Lung (tissue), 12 donors: Measurements from ENCODE around the gene TMEM150C. TPM values are rescaled to one million over a fixed set of nuclear protein-coding genes. Genes with fewer than 3 reads are reported as not detected.
A peak's percentile ranks its signal among the peaks of the same experiment; 100 is the strongest.

Source experiments
- ATAC-seq: fragments of 200-7000 bp; cut with Tn5 transposase; one replicate; pipeline ENCODE4 v1.9.1; 2020; ENCODE audit warnings: moderate number of reproducible peaks; ENCODE audit not compliant: insufficient read depth, low FRiP score
- DNase-seq, 3 donors: peaks; one replicate each; pipeline ENCODE4 v3.0.0-alpha.2; 2013 to 2017
- H3K27ac ChIP-seq, 2 donors: one replicate each; pipeline ENCODE4 v1.5.1; 2013; ENCODE audit warnings: mild to moderate bottlenecking in 2 of 2, moderate library complexity in 2 of 2, control low read depth in 1 of 2, inconsistent platforms in 1 of 2, low read depth in 1 of 2, low read length in 1 of 2
- H3K27me3 ChIP-seq, 3 donors: one replicate each; pipeline ENCODE4 v1.5.1; 2013; ENCODE audit warnings: low read length in 2 of 3; ENCODE audit not compliant: control insufficient read depth in 3 of 3, insufficient read depth in 3 of 3
- H3K36me3 ChIP-seq, 4 donors: one replicate each; pipeline ENCODE4 v1.5.1; 2013; ENCODE audit warnings: low read length in 4 of 4, mild to moderate bottlenecking in 1 of 4, moderate library complexity in 1 of 4; ENCODE audit not compliant: control insufficient read depth in 4 of 4, insufficient read depth in 4 of 4
- H3K4me1 ChIP-seq, 5 donors: one replicate each; pipeline ENCODE4 v1.5.1; 2013; ENCODE audit warnings: low read length in 5 of 5, mild to moderate bottlenecking in 2 of 5, moderate library complexity in 1 of 5; ENCODE audit not compliant: control insufficient read depth in 5 of 5, insufficient read depth in 5 of 5
- H3K4me3 ChIP-seq: one replicate; pipeline ENCODE4 v1.5.1; 2013; ENCODE audit warnings: mild to moderate bottlenecking, control low read depth, moderate library complexity
- H3K9ac ChIP-seq, 2 donors: one replicate each; pipeline ENCODE4 v1.5.1; 2013; ENCODE audit warnings: low read length in 2 of 2, control low read depth in 1 of 2; ENCODE audit not compliant: insufficient read depth in 1 of 2
- H3K9me3 ChIP-seq, 4 donors: one replicate each; pipeline ENCODE4 v1.5.1; 2013; ENCODE audit warnings: low read length in 3 of 4, mild to moderate bottlenecking in 1 of 4, moderate library complexity in 1 of 4; ENCODE audit not compliant: control insufficient read depth in 4 of 4, insufficient read depth in 3 of 4
- WGBS, 2 donors: extraction: QIAGEN DNeasy Blood & Tissue Kit; methylation state at CpG; one replicate each; pipeline ENCODE4 v1.1.7; 2013; 5-methylcytosine and 5-hydroxymethylcytosine counted together
- polyA plus RNA-seq, 2 donors: library from polyadenylated mRNA; stranded (reverse); fragments of 200-250 nt; gene quantifications; one replicate each; pipeline ENCODE4 v1.2.1, GENCODE V29; 2013
- total RNA-seq, 2 donors: library from RNA; depleted of rRNA in 1 of 2; stranded (reverse); fragments of >200 nt in 1 of 2; gene quantifications; one replicate each; pipeline ENCODE4 v1.2.1, GENCODE V29; 2014 to 2021
- TF ChIP-seq, protein P1 (sequence below): IDR thresholded peaks from 2 replicates; pipeline ENCODE4 v1.5.1; 2012; ENCODE audit warnings: mild to moderate bottlenecking; ENCODE audit errors: control extremely low read depth, extremely low read depth
- donor health status: control.
- donor health status: control.
- donor health status: Bipolar disorder and iron deficiency.
- donor health status: healthy.
- donor health status: DM: yes; HTN: yes; CAD: no.

The TMEM150C gene
- total and polyA plus RNA-seq, 4 donors: 2.5 to 10.4 (median 4.2) TPM

DNA sequence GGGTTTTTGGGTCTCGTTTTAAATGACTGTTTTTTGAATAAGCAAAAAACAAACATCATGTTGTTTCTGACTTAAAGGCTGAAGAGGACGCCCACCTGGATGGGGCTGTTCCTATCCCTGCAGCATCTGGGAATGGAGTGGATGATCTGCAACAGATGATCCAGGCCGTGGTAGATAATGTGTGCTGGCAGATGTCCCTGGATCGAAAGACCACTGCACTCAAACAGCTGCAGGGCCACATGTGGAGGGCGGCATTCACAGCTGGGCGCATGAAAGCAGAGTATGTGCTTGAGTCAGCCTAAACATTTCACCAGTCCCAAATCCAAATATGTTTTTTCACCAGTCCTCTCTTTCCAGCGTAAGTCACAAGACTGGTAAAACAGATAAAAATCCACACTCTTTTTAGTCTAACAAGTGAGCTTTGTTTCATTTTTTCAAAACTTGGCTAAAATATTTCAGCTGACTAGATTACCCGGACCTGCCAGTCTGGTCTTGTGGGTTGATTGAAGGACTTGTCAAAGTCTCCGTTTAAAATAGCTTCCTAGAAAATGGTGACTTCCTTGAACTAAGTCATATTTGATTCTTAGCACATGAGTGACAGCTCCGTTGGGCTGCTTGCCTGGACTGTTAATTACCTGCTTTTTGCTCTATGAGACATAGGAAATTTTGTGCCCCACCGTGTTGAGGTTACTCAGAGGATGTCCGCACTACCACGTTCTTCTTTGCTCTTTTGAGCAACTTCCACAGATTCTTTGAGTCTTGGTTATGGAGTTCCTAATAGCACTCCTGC, 110.6 kb downstream of the TMEM150C start:
- H3K4me3 ChIP-seq: no peak overlapping the region
- 81 to 90% methylated on average over 13 of the region's 13 CpGs for WGBS, 2 donors
- ATAC-seq (no peak), DNase-seq (peak in 2 of 3 donors; percentile 17 to 41)
- no peak overlapping the region for H3K27ac ChIP-seq
- H3K9ac ChIP-seq: no peak overlapping the region
- no peaks in the 10 kb centered on the region for H3K9me3 ChIP-seq
- peaks cover 0 to 4% (median 0%) of the 10 kb centered on the region in 5 donors for H3K4me1 ChIP-seq
- H3K27me3 ChIP-seq: no peaks in the 10 kb centered on the region
- H3K36me3 ChIP-seq: peaks cover 14 to 29% (median 22%) of the 10 kb centered on the region in 4 donors
- TF ChIP-seq, protein P1, sequence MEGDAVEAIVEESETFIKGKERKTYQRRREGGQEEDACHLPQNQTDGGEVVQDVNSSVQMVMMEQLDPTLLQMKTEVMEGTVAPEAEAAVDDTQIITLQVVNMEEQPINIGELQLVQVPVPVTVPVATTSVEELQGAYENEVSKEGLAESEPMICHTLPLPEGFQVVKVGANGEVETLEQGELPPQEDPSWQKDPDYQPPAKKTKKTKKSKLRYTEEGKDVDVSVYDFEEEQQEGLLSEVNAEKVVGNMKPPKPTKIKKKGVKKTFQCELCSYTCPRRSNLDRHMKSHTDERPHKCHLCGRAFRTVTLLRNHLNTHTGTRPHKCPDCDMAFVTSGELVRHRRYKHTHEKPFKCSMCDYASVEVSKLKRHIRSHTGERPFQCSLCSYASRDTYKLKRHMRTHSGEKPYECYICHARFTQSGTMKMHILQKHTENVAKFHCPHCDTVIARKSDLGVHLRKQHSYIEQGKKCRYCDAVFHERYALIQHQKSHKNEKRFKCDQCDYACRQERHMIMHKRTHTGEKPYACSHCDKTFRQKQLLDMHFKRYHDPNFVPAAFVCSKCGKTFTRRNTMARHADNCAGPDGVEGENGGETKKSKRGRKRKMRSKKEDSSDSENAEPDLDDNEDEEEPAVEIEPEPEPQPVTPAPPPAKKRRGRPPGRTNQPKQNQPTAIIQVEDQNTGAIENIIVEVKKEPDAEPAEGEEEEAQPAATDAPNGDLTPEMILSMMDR: no peak

DNA sequence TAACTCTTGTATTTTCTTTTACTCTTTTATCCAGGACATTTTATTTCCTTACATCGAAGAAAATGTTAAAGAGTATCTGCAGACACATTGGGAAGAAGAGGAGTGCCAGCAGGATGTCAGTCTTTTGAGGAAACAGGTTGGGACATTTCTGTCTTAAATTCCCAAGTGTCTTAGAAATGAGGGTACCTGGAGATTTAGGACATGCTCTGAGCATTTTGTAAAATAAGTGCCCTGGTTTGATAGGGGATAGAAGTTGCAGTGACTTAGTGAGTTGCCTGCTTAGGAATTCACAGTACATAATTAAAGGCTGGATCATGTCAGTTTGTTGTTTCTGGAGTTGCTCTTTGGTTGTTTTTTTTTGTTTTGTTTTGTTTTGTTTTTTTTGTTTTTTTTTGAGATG, 113.9 kb downstream of the TMEM150C start:
- Histone ChIP-seq H3K36me3 (peaks cover 13 to 18% (median 14%) of the 10 kb centered on the region in 4 donors), H3K4me1 (peaks cover 0 to 4% (median 0%) of the 10 kb centered on the region in 5 donors), H3K9ac (no peak overlapping the region), H3K27ac (no peak overlapping the region), H3K9me3 (no peaks in the 10 kb centered on the region), H3K4me3 (no peak overlapping the region), H3K27me3 (no peaks in the 10 kb centered on the region)
- TF ChIP-seq, protein P1: no peak
- DNase-seq (no peak), ATAC-seq (no peak)
- WGBS, 2 donors: 96 to 100% methylated on average over 1 of the region's 1 CpG

DNA sequence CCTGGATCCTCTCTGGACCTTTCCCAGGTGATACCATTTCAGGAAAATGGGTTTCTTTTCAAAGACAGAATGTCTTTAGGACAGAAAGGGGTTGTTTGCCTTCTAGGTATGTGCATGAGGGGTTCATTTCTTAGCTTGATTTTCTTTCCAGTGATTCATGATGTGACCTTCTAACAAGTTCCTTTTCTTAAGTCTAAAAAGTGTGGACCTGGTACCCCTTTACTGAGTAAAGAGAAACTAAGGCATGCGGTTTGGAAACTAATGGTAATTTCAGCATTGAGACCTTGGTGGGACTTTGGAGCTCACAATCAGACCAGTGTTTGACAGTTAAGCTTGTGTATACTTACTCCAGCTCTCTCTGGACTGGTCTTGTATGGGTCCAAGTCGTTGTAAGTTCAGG, 122.7 kb downstream of the TMEM150C start:
- Histone ChIP-seq H3K36me3 (peaks cover 0 to 6% (median 2%) of the 10 kb centered on the region in 4 donors), H3K27ac (no peak overlapping the region), H3K27me3 (no peaks in the 10 kb centered on the region), H3K4me3 (no peak overlapping the region), H3K4me1 (peaks cover 0 to 1% (median 0%) of the 10 kb centered on the region in 5 donors), H3K9me3 (no peaks in the 10 kb centered on the region), H3K9ac (no peak overlapping the region)
- no peak for ATAC-seq
- DNase-seq: no peak
- TF ChIP-seq, protein P1: no peak
- 89 to 96% methylated on average over 2 of the region's 2 CpGs for WGBS, 2 donors
